Adrenal gland (tissue), 12 donors: ENCODE results near the gene HIVEP3. TPM values are rescaled to one million over a fixed set of nuclear protein-coding genes. Genes with fewer than 3 reads are reported as not detected.
A peak's percentile ranks its signal among the peaks of the same experiment; 100 is the strongest.

Experiments used
- DNase-seq, 7 donors: peaks; one replicate each; pipeline ENCODE4 v3.0.0-alpha.2; 2019 to 2020
- H3K27ac ChIP-seq, 5 donors: fragments of 200-600 bp; sonication (generic) in 4 of 5; 1 replicate in 3 of 5; 2 replicates in 2 of 5; pipeline versions ENCODE4 v1.5.1 to v1.8.0; 2016 to 2020; ENCODE audit warnings: mild to moderate bottlenecking in 1 of 5
- H3K27me3 ChIP-seq: fragments of 200-600 bp; 2 replicates; pipeline ENCODE4 v1.8.0; 2021
- H3K36me3 ChIP-seq, 2 donors: fragments of 200-600 bp; replicated peaks in 1 of 2; 1 replicate in 1 of 2; 2 replicates in 1 of 2; pipeline versions ENCODE4 v1.5.1 to v1.8.0; 2018 to 2022
- H3K4me1 ChIP-seq, 2 donors: fragments of 200-600 bp; replicated peaks in 1 of 2; 1 replicate in 1 of 2; 2 replicates in 1 of 2; pipeline versions ENCODE4 v1.5.1 to v1.8.0; 2018 to 2021
- H3K4me3 ChIP-seq, 4 donors: fragments of 200-600 bp; sonication (generic) in 3 of 4; one replicate each; pipeline ENCODE4 v1.5.1; 2016 to 2018
- H3K9me3 ChIP-seq, 3 donors: fragments of 200-600 bp; sonication (generic) in 1 of 3; replicated peaks in 1 of 3; 1 replicate in 2 of 3; 2 replicates in 1 of 3; pipeline versions ENCODE4 v1.5.1 to v1.8.0; 2016 to 2021
- POLR2A ChIP-seq, 2 donors: fragments of 450-650 bp; IDR thresholded peaks; one replicate each; pipeline ENCODE4 v1.6.1; 2017; ENCODE audit warnings: antibody characterized with exemption in 2 of 2, mild to moderate bottlenecking in 2 of 2, moderate library complexity in 1 of 2
- whole genome bisulfite sequencing, 4 donors: extraction: QIAGEN DNeasy Blood & Tissue Kit in 2 of 4; methylation state at CpG; one replicate each; pipeline versions ENCODE4 v1.1.5 to v1.1.7; 2013 to 2017; 5-methylcytosine and 5-hydroxymethylcytosine counted together
- intact Hi-C, 2 donors: fragments of 100-400 bp; cut with DNase I; formaldehyde crosslinking; loops; one replicate each; pipeline versions ENCODE4 v1.14.1 to v1.15.0; 2022 to 2023
- polyA plus RNA-seq, 3 donors: library from polyadenylated mRNA; stranded (reverse); fragments of 200-250 nt in 2 of 3; fragments of 350-450 nt in 1 of 3; fragmentation: Illumina TruSeq in 1 of 3; extraction: RNeasy Lipid Tissue Mini Kit (QIAGEN cat#74804) in 1 of 3; gene quantifications; one replicate each; pipeline ENCODE4 v1.2.3, GENCODE V29; 2013 to 2014
- total RNA-seq, 9 donors: library from RNA; depleted of rRNA in 4 of 9; stranded (reverse); fragments of >200 nt in 4 of 9; fragments of 120-200 nt in 1 of 9; fragmentation: NEBNext Ultra II Directional in 1 of 9; extraction: Animal tissue kit (Norgen Biotek cat#: 25700) in 1 of 9; gene quantifications; one replicate each; pipeline versions ENCODE4 v1.1.0 to v1.2.4, GENCODE V29; 2013 to 2023
- TF ChIP-seq, protein P1 (sequence below), 6 experiments: fragments of 450-650 bp in 4 of 6; fragments of 200-600 bp in 2 of 6; sonication (generic) in 1 of 6; IDR thresholded peaks; 1 replicate in 5 of 6; 2 replicates in 1 of 6; pipeline versions ENCODE4 v1.5.1 to v1.8.0; 2016 to 2021; ENCODE audit warnings: antibody characterized with exemption in 6 of 6, mild to moderate bottlenecking in 2 of 6, moderate library complexity in 1 of 6
- donor health status: healthy with polysubstance abuse.
- donor health status: Bipolar disorder and iron deficiency.
- donor health status: DM: yes; HTN: yes; CAD: no.
- donor health status: DM: no; HTN: no; CAD: no.
- donor health status: DM: no; HTN: no; CAD: no.
- donor health status: DM: yes; HTN: yes; CAD: no.

The HIVEP3 gene
- total and polyA plus RNA-seq, 12 donors = 3.2 to 7.7 (median 7.0) TPM

DNA sequence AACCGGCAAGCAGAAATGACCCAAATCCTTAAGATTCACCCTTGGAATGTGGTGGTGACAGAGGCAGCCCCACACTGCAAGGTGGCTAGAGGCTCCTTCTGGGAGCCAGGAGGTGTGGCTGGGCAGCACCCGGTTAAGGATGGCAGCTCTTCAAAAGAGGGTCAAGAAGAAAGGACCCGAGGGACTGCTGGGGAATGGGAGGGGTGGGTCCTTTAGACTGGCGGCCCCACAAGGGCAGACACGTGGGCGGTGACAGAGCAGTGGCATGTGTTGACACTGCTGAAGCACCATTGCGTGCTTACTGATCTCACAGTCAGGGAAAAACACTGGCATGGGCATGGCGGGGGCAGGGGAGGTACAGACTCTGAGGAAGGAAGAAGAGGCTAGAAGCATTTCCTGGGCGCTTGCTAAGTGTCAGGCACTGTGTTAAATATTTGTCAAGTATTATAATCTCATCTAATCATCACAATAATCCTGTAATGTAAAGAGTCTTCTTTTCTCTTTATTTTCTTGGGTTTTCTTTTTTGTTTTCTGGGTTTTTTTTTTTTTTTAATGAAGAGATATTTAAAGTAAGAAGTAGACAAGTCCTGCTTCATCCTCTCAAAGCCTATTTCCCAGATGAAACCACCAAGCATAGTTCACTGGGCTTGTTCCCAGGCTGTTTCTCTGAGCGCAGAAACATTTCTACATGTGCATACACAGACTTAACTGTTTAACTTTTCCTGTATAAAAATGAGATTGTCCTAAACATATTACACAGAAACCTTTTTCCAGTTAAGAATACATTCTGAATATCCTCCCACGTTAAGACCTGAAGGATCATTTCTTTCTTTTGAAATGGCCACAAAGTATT lies 268.5 kb downstream of the HIVEP3 start:
- TF ChIP-seq POLR2A (IDR thresholded peaks at IDR 0.05) = no peak
- TF ChIP-seq, protein P1, sequence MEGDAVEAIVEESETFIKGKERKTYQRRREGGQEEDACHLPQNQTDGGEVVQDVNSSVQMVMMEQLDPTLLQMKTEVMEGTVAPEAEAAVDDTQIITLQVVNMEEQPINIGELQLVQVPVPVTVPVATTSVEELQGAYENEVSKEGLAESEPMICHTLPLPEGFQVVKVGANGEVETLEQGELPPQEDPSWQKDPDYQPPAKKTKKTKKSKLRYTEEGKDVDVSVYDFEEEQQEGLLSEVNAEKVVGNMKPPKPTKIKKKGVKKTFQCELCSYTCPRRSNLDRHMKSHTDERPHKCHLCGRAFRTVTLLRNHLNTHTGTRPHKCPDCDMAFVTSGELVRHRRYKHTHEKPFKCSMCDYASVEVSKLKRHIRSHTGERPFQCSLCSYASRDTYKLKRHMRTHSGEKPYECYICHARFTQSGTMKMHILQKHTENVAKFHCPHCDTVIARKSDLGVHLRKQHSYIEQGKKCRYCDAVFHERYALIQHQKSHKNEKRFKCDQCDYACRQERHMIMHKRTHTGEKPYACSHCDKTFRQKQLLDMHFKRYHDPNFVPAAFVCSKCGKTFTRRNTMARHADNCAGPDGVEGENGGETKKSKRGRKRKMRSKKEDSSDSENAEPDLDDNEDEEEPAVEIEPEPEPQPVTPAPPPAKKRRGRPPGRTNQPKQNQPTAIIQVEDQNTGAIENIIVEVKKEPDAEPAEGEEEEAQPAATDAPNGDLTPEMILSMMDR (IDR thresholded peaks at IDR 0.05) = no peak
- DNase-seq = peak in 3 of 7 donors; percentile 27 to 54 (median 33)
- no peak overlapping the region for H3K4me3 ChIP-seq
- H3K36me3 ChIP-seq = no peaks in the 10 kb centered on the region
- 48 to 58% (median 54%) methylated on average over 11 of the region's 11 CpGs for WGBS, 4 donors
- intact Hi-C loops = no loop called here
- peaks cover 0 to 10% of the 10 kb centered on the region in 2 donors for H3K4me1 ChIP-seq
- no peak overlapping the region for H3K27ac ChIP-seq
- H3K9me3 ChIP-seq = no peaks in the 10 kb centered on the region
- no peaks in the 10 kb centered on the region for H3K27me3 ChIP-seq

- H3K4me1 ChIP-seq = peaks cover 0 to 10% of the 10 kb centered on the region in 2 donors
- no peaks in the 10 kb centered on the region for H3K36me3 ChIP-seq
- TF ChIP-seq POLR2A (IDR thresholded peaks at IDR 0.05) = no peak
- TF ChIP-seq, protein P1 (IDR thresholded peaks at IDR 0.05) = no peak
- no peak overlapping the region for H3K4me3 ChIP-seq
- H3K27me3 ChIP-seq = no peaks in the 10 kb centered on the region
- intact Hi-C loops = no loop called here
- H3K27ac ChIP-seq = no peak overlapping the region
- no peaks in the 10 kb centered on the region for H3K9me3 ChIP-seq
- no peak for DNase-seq
- 64 to 73% (median 72%) methylated on average over 9 of the region's 9 CpGs for WGBS, 4 donors
These were observed 269.2 kb downstream of the HIVEP3 start for GRCh38 chr1:41649396-41650027.

GRCh38 chr1:41648844-41649243 lies 269.9 kb downstream of the HIVEP3 start:
- intact Hi-C loops = no loop called here
- no peak overlapping the region for H3K27ac ChIP-seq
- H3K36me3 ChIP-seq = no peaks in the 10 kb centered on the region
- no peaks in the 10 kb centered on the region for H3K9me3 ChIP-seq
- 95 to 100% (median 97%) methylated on average over 5 to 6 of the region's 6 CpGs for WGBS, 4 donors
- peaks cover 0 to 10% of the 10 kb centered on the region in 2 donors for H3K4me1 ChIP-seq
- DNase-seq = no peak
- no peak overlapping the region for H3K4me3 ChIP-seq
- H3K27me3 ChIP-seq = no peaks in the 10 kb centered on the region
- no peak for TF ChIP-seq POLR2A (IDR thresholded peaks at IDR 0.05)
- TF ChIP-seq, protein P1 (IDR thresholded peaks at IDR 0.05) = no peak

- no peaks in the 10 kb centered on the region for H3K36me3 ChIP-seq
- no peak for TF ChIP-seq POLR2A (IDR thresholded peaks at IDR 0.05)
- TF ChIP-seq, protein P1 (IDR thresholded peaks at IDR 0.05) = no peak
- no peak overlapping the region for H3K27ac ChIP-seq
- intact Hi-C loops = no loop called here
- no peak overlapping the region for H3K4me3 ChIP-seq
- peaks cover 0 to 10% of the 10 kb centered on the region in 2 donors for H3K4me1 ChIP-seq
- H3K27me3 ChIP-seq = no peaks in the 10 kb centered on the region
- H3K9me3 ChIP-seq = no peaks in the 10 kb centered on the region
- WGBS, 4 donors = 91 to 98% (median 97%) methylated on average over 5 of the region's 5 CpGs
- DNase-seq = no peak
These were observed 270.5 kb downstream of the HIVEP3 start for GRCh38 chr1:41648230-41648629.
